HG02610 (cell line): ENCODE results near the gene ETV5.
A peak's percentile ranks its signal among the peaks of the same experiment; 100 is the strongest.

ENCODE experiments used
- ATAC-seq: cut with Tn5 transposase; IDR thresholded peaks from one replicate; pipeline ENCODE4 v1.9.1; 2021; ENCODE audit warnings: mild to moderate bottlenecking, moderate library complexity; ENCODE audit not compliant: unreplicated experiment

The ETV5 gene

DNA sequence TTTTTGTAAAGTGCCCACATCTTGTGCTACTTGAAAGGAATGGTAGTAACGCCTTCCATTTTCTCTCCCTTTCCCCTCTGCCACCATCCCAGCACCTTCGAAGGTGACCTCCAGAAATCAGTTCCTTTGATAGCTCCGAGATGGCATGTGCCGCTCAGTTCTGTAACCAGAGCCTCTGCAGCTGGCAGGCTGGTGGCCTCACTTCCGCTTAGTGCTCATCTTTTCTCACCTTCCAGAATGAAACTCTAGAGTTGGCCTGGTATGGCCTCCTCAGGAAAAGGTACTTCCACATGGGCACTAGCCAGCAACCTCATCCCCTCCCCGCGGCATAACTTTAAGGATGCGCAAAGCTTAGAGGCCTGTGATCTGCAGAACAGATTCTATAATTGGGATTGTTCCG, 38.8 kb downstream of the ETV5 start:
- no peak for ATAC-seq

DNA sequence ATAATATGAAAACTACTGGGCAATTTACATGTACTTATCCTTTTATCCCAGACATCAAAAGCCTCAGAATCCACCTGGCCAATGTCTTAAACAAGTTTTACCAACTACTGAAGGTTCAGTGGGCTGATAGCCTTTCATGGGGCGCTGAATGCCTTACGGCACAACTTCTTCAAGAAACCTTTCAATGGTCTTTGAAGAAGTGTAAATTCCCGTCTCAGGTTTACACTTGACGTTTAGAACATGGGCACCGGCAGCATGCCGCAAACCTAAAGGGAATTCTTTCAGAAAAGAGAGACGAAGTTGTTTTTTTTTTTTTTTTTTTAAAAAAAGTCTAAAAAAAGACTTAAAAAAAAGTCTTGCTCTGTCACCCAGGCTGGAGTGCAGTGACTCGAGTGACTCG, 39.7 kb downstream of the ETV5 start:
- no peak for ATAC-seq

DNA sequence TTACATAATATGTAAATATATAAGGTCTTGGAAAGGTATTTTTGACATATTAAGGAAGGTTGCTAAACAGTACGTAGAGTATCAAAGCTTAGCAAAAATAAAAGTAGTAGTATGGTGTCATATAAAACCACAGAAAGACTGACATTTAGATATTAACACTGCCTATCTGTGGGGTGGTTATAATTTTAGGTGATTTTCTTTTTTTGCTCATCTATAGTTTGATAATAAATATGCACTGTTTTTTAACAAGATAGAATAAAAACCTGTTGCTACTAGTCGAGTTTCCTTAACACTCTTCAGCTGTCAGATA, 40.7 kb downstream of the ETV5 start:
- no peak for ATAC-seq

- ATAC-seq: no peak
Measured at GRCh38 chr3:186067360-186068242, 41.3 kb downstream of the ETV5 start.

DNA sequence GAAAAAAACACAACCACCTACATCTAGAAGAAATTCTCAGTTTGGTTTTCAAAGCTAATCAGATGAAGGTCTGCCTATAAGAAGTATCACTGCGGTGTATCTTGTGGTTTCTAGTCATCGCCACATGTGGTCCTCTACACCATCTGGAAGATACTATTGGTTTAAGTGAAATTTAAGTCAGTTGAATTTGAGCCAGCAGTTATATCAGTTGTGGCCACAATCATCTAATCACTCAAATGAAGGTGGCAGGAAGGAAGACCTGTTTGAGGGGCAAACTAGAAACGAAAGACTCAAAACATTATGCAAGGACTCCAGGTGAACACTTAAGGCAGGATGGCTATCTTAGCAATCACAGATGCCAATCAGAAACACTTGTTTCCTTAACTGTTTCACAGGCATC, 48.7 kb downstream of the ETV5 start:
- ATAC-seq: peak; percentile 73

DNA sequence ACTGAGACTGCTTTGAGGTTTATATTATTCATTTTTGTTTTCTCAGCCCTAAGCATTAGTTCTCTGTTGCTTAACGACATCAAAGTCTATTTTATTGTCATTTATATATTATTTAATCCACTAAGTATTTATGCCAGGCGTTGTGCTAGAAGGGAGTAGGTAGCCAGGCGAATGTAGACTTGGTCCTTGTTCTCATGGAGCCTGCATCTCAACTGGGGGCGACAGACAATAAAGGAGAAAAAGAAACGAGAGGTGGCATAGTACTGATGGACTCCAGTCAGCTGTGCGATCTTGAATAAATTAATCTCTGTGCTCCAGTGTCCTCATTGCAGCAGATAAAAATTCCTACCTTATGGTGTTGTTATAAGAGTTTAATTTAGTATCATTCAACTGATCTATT, 49.7 kb downstream of the ETV5 start:
- no peak for ATAC-seq

- no peak for ATAC-seq
Measured at GRCh38 chr3:186058225-186058624, 50.7 kb downstream of the ETV5 start.

- ATAC-seq: no peak
Measured at GRCh38 chr3:186057594-186057993, 51.3 kb downstream of the ETV5 start.

GRCh38 chr3:186054792-186055352, 54.0 kb downstream of the ETV5 start:
- no peak for ATAC-seq

DNA sequence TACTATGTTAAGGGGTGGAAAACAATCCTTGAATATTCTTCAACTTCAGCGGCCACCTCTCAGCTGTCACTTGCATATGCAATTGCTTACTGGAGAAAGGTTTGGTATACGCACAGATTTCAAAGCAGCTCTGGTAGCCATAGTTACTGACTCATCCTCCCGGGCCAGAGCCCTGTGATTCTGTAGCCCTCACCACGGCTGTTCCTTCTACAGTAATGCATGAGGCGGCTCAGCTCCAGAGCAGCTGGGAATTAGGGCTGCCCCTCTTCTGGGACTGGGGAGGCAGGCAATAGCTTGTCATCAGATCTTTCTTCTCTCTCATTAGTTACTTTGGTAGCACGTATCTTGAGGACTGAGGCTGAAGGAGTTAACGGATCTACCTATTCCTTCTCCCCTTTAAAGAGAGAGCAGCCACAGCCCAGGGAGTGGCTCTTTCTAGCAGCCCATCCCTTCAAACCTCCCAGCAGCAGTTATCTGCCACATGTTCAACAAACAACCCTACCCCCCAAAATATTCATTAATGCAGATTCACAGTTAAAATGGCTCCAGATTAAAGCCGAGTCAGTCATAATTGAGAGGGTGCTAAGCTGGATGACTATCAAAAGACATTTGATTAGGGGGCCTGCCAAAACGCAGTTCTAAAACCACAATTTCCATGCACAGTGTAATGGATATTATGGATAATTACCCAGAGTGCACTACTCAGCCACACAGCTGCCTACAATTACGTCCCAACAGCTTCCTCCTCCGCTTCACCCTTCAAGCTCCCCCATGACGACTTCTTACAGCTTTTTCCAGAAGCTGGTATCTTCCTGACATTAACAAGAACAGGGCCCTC, 54.7 kb downstream of the ETV5 start:
- ATAC-seq: no peak

GRCh38 chr3:186052096-186052840, 56.6 kb downstream of the ETV5 start:
- no peak for ATAC-seq

GRCh38 chr3:186049001-186049400, 59.9 kb downstream of the ETV5 start:
- ATAC-seq: no peak

- ATAC-seq: no peak
Measured at GRCh38 chr3:186048119-186048518, 60.8 kb downstream of the ETV5 start.

- ATAC-seq: no peak
Measured at GRCh38 chr3:186046838-186047237, 62.1 kb downstream of the ETV5 start.

- no peak for ATAC-seq
Measured at GRCh38 chr3:186044968-186045367, 63.9 kb downstream of the ETV5 start.

GRCh38 chr3:186044427-186044826, 64.5 kb downstream of the ETV5 start:
- no peak for ATAC-seq

DNA sequence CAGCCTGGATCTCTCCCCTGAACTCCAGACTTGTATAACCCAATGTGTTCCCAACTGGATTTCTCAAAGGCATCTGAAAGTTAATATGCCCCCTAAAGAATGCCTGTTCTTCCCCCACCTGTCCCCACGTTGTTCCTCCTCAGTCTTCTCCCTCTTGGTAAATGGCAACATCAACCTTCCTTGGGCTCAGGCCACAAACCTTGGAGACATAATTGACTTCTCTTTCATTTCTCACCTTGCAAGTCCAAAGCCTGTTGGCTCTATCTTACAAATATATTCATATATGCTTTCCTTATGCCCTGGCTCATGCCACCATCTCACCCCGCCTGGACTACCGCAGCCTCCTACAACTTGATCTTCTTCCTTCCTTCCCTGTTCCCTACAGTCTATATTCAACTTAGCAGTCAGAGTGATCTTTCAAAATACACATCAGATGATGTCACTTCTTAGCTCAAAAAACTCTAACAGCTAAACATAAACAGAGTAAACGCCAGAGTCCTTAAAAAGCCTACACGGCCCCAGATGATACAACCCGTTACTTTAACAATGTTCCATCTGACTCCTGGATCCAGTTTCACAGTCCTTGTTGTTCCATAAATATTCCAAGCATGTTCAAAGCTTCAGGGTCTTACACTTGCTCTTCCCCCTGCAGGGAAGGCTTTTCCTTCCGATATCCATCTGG, 66.2 kb downstream of the ETV5 start:
- ATAC-seq: no peak

DNA sequence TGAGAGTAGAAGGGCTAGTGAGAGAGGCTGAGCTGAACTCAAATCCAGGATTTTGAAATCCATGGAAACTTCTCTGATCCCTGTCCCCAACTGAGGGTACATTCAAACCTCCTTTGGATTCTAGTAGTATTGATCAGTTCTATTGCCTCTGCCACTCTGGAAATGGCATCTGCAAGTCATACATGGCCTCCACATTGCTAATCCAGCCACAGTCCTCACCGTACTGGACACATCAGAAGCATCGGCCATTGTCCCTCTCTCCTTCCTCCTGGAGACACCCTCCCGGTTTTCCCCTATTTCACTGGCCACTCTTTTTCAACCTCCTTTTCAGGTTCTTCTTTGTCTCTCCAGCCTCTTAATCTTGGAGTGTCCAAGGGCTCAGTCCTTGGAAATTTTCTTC, 66.9 kb downstream of the ETV5 start:
- no peak for ATAC-seq

DNA sequence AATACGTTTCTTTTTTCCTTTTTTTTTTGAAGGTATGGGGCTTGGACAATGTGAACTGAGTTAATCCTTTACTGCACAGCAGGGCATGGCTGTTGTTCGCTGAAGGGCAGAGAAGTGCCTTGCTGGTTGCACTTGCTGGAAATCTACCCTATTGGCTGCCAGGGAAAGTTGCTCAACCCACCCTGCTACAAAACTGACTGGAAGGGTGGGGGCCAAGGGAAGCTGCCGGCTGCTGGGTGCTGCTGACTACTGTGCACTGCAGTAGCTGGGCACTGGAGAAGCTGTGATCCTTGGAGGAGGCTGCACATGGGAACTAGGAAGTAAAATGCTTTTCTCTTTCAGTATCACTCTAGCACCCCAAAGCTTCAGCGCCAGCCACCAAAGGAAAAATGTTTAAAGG, 70.5 kb downstream of the ETV5 start:
- no peak for ATAC-seq

- ATAC-seq: no peak
Measured at GRCh38 chr3:186035277-186035676, 73.6 kb downstream of the ETV5 start.

DNA sequence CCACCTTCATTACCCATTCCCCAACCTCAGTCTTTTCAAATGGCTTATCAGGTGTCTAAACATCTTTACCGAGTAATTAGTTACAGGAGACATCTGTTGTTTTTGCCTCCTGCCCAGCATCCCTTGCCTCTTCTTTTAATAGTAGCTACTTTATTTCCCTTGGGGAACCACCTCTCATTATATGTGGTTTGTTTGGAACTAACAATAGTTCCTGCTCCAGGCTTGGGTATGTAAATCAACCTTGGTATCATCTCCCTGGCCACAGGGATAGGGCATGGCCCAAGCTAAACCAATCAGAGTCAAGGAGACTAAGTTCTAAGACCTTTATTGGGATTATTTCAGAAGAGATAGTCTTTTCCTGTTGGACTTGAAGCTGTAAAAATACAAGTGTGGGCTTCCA, 76.6 kb downstream of the ETV5 start:
- no peak for ATAC-seq
